Neural progenitor cell (in vitro differentiated cells): ENCODE data around the gene UNK. TPM values are rescaled to one million over a fixed set of nuclear protein-coding genes. Genes with fewer than 3 reads are reported as not detected.

Source experiments
- DNase-seq: peaks from one replicate; pipeline ENCODE4 v3.0.0-alpha.2; 2016; ENCODE audit warnings: low spot score
- H2AFZ ChIP-seq: fragments of 200-600 bp; sonication (generic); replicated peaks from 2 replicates; pipeline ENCODE4 v1.6.1; 2016; ENCODE audit warnings: antibody characterized with exemption
- H3F3A ChIP-seq: fragments of 200-600 bp; sonication (generic); 2 replicates; pipeline ENCODE4 v1.6.1; 2016; ENCODE audit warnings: antibody characterized with exemption, low read depth
- H3K27ac ChIP-seq: fragments of 200-600 bp; sonication (generic); 2 replicates; pipeline ENCODE4 v1.5.1; 2016; ENCODE audit warnings: mild to moderate bottlenecking
- H3K27me3 ChIP-seq: fragments of 200-600 bp; sonication (generic); 2 replicates; pipeline ENCODE4 v1.6.1; 2016; ENCODE audit warnings: mild to moderate bottlenecking, moderate library complexity
- H3K36me3 ChIP-seq: fragments of 200-600 bp; sonication (generic); 2 replicates; pipeline ENCODE4 v1.5.1; 2016
- H3K4me1 ChIP-seq: fragments of 200-600 bp; sonication (generic); 2 replicates; pipeline ENCODE4 v1.6.1; 2016; ENCODE audit warnings: mixed run types
- H3K4me2 ChIP-seq: fragments of 200-600 bp; sonication (generic); 2 replicates; pipeline ENCODE4 v1.6.1; 2016
- H3K4me3 ChIP-seq: fragments of 200-600 bp; sonication (generic); 2 replicates; pipeline ENCODE4 v1.5.1; 2016
- H3K79me2 ChIP-seq: fragments of 200-600 bp; sonication (generic); 2 replicates; pipeline ENCODE4 v1.6.1; 2016; ENCODE audit warnings: low read depth
- H3K9ac ChIP-seq: fragments of 200-600 bp; sonication (generic); 2 replicates; pipeline ENCODE4 v1.6.1; 2016
- H3K9me3 ChIP-seq: fragments of 200-600 bp; sonication (generic); 2 replicates; pipeline ENCODE4 v1.5.1; 2016; ENCODE audit warnings: low read depth
- H4K20me1 ChIP-seq: fragments of 200-600 bp; sonication (generic); 2 replicates; pipeline ENCODE4 v1.6.1; 2016; ENCODE audit warnings: low read depth
- H3K27ac Mint-ChIP-seq: 3 replicates; pipeline ENCODE4 v1.8.0; 2021; ENCODE audit warnings: mixed read lengths
- H3K27me3 Mint-ChIP-seq: 2 replicates; pipeline ENCODE4 v1.8.0; 2022; ENCODE audit warnings: low read depth, mild to moderate bottlenecking, inconsistent platforms, moderate library complexity, mixed read lengths; ENCODE audit not compliant: insufficient read depth
- H3K36me3 Mint-ChIP-seq: 3 replicates; pipeline ENCODE4 v1.8.0; 2021; ENCODE audit warnings: mixed read lengths
- H3K4me1 Mint-ChIP-seq: 3 replicates; pipeline ENCODE4 v1.8.0; 2021; ENCODE audit warnings: mixed read lengths
- H3K4me3 Mint-ChIP-seq: 3 replicates; pipeline ENCODE4 v1.8.0; 2021; ENCODE audit warnings: mild to moderate bottlenecking, moderate library complexity, mixed read lengths
- H3K9me3 Mint-ChIP-seq: 3 replicates; pipeline ENCODE4 v1.8.0; 2020; ENCODE audit warnings: mixed read lengths
- CTCF ChIP-seq: fragments of 200-600 bp; sonication (generic); IDR thresholded peaks from 2 replicates; pipeline ENCODE4 v1.5.1; 2017; ENCODE audit warnings: antibody characterized with exemption, mild to moderate bottlenecking
- EZH2 ChIP-seq: fragments of 200-600 bp; sonication (generic); IDR thresholded peaks from 2 replicates; pipeline ENCODE4 v1.6.1; 2017; ENCODE audit warnings: antibody characterized with exemption, mild to moderate bottlenecking, moderate library complexity
- EZH2phosphoT487 ChIP-seq: fragments of 200-600 bp; sonication (generic); IDR thresholded peaks from 2 replicates; pipeline ENCODE4 v1.6.1; 2017; ENCODE audit warnings: antibody characterized with exemption
- total RNA-seq: library from RNA; depleted of rRNA; stranded (reverse); fragments of >200 nt; gene quantifications from 2 replicates; pipeline ENCODE4 v1.2.3, GENCODE V29; 2015; ENCODE audit warnings: low replicate concordance

UNK gene
- total RNA-seq, 1 donor from 2014 or later = 38.5 TPM

- peaks cover 14% of the 10 kb centered on the region for H3K4me1 Mint-ChIP-seq
- no peaks in the 10 kb centered on the region for H3K9me3 Mint-ChIP-seq
- Histone ChIP-seq H3K27ac (no peak overlapping the region), H3K36me3 (no peaks in the 10 kb centered on the region), H3F3A (peaks cover 21% of the 10 kb centered on the region), H3K4me1 (peaks cover 16% of the 10 kb centered on the region), H3K27me3 (no peaks in the 10 kb centered on the region), H3K4me2 (no peak overlapping the region), H3K4me3 (no peak overlapping the region), H2AFZ (no peak overlapping the region), H4K20me1 (no peaks in the 10 kb centered on the region), H3K9ac (no peak overlapping the region), H3K79me2 (no peaks in the 10 kb centered on the region), H3K9me3 (no peaks in the 10 kb centered on the region)
- H3K36me3 Mint-ChIP-seq = peaks cover 11% of the 10 kb centered on the region
- H3K27ac Mint-ChIP-seq = no peak overlapping the region
- TF ChIP-seq CTCF (no peak), EZH2 (no peak), EZH2phosphoT487 (no peak)
- peaks cover 6% of the 10 kb centered on the region for H3K27me3 Mint-ChIP-seq
- no peak for DNase-seq
- H3K4me3 Mint-ChIP-seq = no peak overlapping the region
These were observed 40.1 kb downstream of the UNK start for GRCh38 chr17:75824666-75825065.

- Mint-ChIP-seq H3K4me3 (no peak overlapping the region), H3K27ac (no peak overlapping the region), H3K9me3 (no peaks in the 10 kb centered on the region), H3K4me1 (peaks cover 14% of the 10 kb centered on the region), H3K27me3 (peaks cover 7% of the 10 kb centered on the region), H3K36me3 (peaks cover 11% of the 10 kb centered on the region)
- Histone ChIP-seq H3K9me3 (no peaks in the 10 kb centered on the region), H4K20me1 (no peaks in the 10 kb centered on the region), H2AFZ (no peak overlapping the region), H3K4me3 (no peak overlapping the region), H3K4me2 (no peak overlapping the region), H3K79me2 (no peaks in the 10 kb centered on the region), H3K27me3 (no peaks in the 10 kb centered on the region), H3K36me3 (no peaks in the 10 kb centered on the region), H3K27ac (peak overlapping the region; percentile 20), H3K4me1 (peaks cover 16% of the 10 kb centered on the region), H3K9ac (no peak overlapping the region), H3F3A (peaks cover 21% of the 10 kb centered on the region)
- TF ChIP-seq EZH2 = no peak
- TF ChIP-seq EZH2phosphoT487 = no peak
- TF ChIP-seq CTCF = no peak
- DNase-seq = no peak
These were observed 40.5 kb downstream of the UNK start for GRCh38 chr17:75825149-75825552.

GRCh38 chr17:75825748-75826370, 41.3 kb downstream of the UNK start:
- Mint-ChIP-seq H3K27me3 (peaks cover 7% of the 10 kb centered on the region), H3K4me1 (peaks cover 14% of the 10 kb centered on the region), H3K4me3 (no peak overlapping the region), H3K9me3 (no peaks in the 10 kb centered on the region), H3K27ac (no peak overlapping the region), H3K36me3 (peaks cover 9% of the 10 kb centered on the region)
- Histone ChIP-seq H3K4me2 (no peak overlapping the region), H3K9me3 (no peaks in the 10 kb centered on the region), H2AFZ (no peak overlapping the region), H4K20me1 (no peaks in the 10 kb centered on the region), H3K79me2 (no peaks in the 10 kb centered on the region), H3K27ac (peak overlapping the region; percentile 20), H3K36me3 (no peaks in the 10 kb centered on the region), H3K4me3 (no peak overlapping the region), H3F3A (peaks cover 21% of the 10 kb centered on the region), H3K9ac (no peak overlapping the region), H3K4me1 (peaks cover 19% of the 10 kb centered on the region), H3K27me3 (no peaks in the 10 kb centered on the region)
- TF ChIP-seq CTCF = no peak
- TF ChIP-seq EZH2 = no peak
- no peak for TF ChIP-seq EZH2phosphoT487
- DNase-seq = no peak
